H1 (cell line): ENCODE data around the gene ZNF23. TPM values are rescaled to one million over a fixed set of nuclear protein-coding genes. Genes with fewer than 3 reads are reported as not detected.

Source experiments
- CTCF ChIA-PET: fragments of 300-600 bp; sonication (Branson Sonifier 250); formaldehyde crosslinking; loops from one replicate; lab custom pipeline; 2021; ENCODE audit not compliant: partially characterized antibody; lab: Charles Lee
- POLR2A ChIA-PET: fragments of 300-600 bp; sonication (Branson Sonifier 250); formaldehyde crosslinking; loops from one replicate; lab custom pipeline; 2021; ENCODE audit warnings: inconsistent platforms; ENCODE audit not compliant: partially characterized antibody; lab: Charles Lee
- DNase-seq, 2 experiments: peaks; one replicate each; pipeline versions ENCODE4 v3.0.0 to v3.0.0-alpha.2; 2010 to 2022; ENCODE audit warnings: low spot score in 2 of 2, low read depth in 1 of 2, mixed read lengths in 1 of 2
- FAIRE-seq: peaks from 2 replicates; lab custom pipeline; 2011; peaks lifted over from hg19 to GRCh38; lab: Jason Lieb, UNC
- H2AFZ ChIP-seq: 2 replicates; pipeline ENCODE4 v1.8.1; 2012; ENCODE audit warnings: low read length, inconsistent platforms
- H2AK5ac ChIP-seq: 2 replicates; pipeline ENCODE4 v1.6.1; 2013; ENCODE audit warnings: low read depth, low read length
- H2BK120ac ChIP-seq: replicated peaks from 2 replicates; pipeline ENCODE3; 2013; ENCODE audit warnings: low read depth, low read length, inconsistent platforms
- H2BK12ac ChIP-seq: 2 replicates; pipeline ENCODE4 v1.6.1; 2013; ENCODE audit warnings: low read depth, low read length
- H2BK15ac ChIP-seq: 2 replicates; pipeline ENCODE4 v1.6.1; 2013; ENCODE audit warnings: low read length
- H2BK20ac ChIP-seq: 2 replicates; pipeline ENCODE4 v1.6.1; 2013; ENCODE audit warnings: low read length
- H2BK5ac ChIP-seq: 2 replicates; pipeline ENCODE4 v1.6.1; 2013; ENCODE audit warnings: low read depth, low read length
- H3K14ac ChIP-seq: 2 replicates; pipeline ENCODE4 v1.6.1; 2013; ENCODE audit warnings: inconsistent platforms; ENCODE audit not compliant: insufficient read length
- H3K18ac ChIP-seq: 2 replicates; pipeline ENCODE4 v1.6.1; 2013; ENCODE audit warnings: low read length; ENCODE audit errors: extremely low read depth
- H3K23ac ChIP-seq: 2 replicates; pipeline ENCODE4 v1.6.1; 2013; ENCODE audit warnings: inconsistent platforms; ENCODE audit not compliant: insufficient read length
- H3K23me2 ChIP-seq: 2 replicates; pipeline ENCODE4 v1.6.1; 2013; ENCODE audit warnings: low read depth, low read length
- H3K27ac ChIP-seq: 2 replicates; pipeline ENCODE4 v1.6.1; 2011; ENCODE audit warnings: low read depth, low read length, inconsistent platforms
- H3K27me3 ChIP-seq, 4 experiments: replicated peaks in 1 of 4; 1 replicate in 1 of 4; 2 replicates in 3 of 4; pipeline versions ENCODE4 v1.6.1 to v1.8.1; 2011 to 2013; ENCODE audit warnings: low read length in 3 of 4, mild to moderate bottlenecking in 3 of 4, inconsistent platforms in 2 of 4, mixed read lengths in 2 of 4, moderate library complexity in 1 of 4; ENCODE audit not compliant: control insufficient read depth in 3 of 4, insufficient read depth in 3 of 4; ENCODE audit errors: extremely low read depth in 1 of 4
- H3K36me3 ChIP-seq, 4 experiments: 2 replicates each; pipeline versions ENCODE4 v1.6.1 to v1.8.1; 2011 to 2013; ENCODE audit warnings: mild to moderate bottlenecking in 4 of 4, low read length in 3 of 4, moderate library complexity in 2 of 4, control low read depth in 1 of 4, inconsistent platforms in 1 of 4; ENCODE audit not compliant: insufficient read depth in 4 of 4, control insufficient read depth in 2 of 4
- H3K4ac ChIP-seq: replicated peaks from 2 replicates; pipeline ENCODE3; 2013; ENCODE audit warnings: low read length, low read depth, mixed read lengths, inconsistent platforms; ENCODE audit not compliant: insufficient read length
- H3K4me1 ChIP-seq, 4 experiments: replicated peaks in 1 of 4; 1 replicate in 1 of 4; 2 replicates in 3 of 4; pipeline versions ENCODE4 v1.6.1 to v1.8.1; 2011 to 2013; ENCODE audit warnings: low read length in 3 of 4, inconsistent platforms in 2 of 4, mixed read lengths in 1 of 4; ENCODE audit not compliant: insufficient read depth in 4 of 4, control insufficient read depth in 3 of 4
- H3K4me2 ChIP-seq, 2 experiments: 2 replicates each; pipeline versions ENCODE4 v1.6.1 to v1.8.1; 2011 to 2013; ENCODE audit warnings: low read depth in 2 of 2, low read length in 2 of 2, control low read depth in 1 of 2, inconsistent platforms in 1 of 2, mild to moderate bottlenecking in 1 of 2; ENCODE audit not compliant: insufficient read depth in 1 of 2
- H3K4me3 ChIP-seq, 4 experiments: fragments of 200-600, 300-600 bp in 1 of 4; sonication (generic), shearing (Covaris generic), sonication (Bioruptor Twin) in 1 of 4; 2 replicates each; pipeline versions ENCODE4 v1.5.1 to v1.8.1; 2011 to 2016; ENCODE audit warnings: low read length in 4 of 4, low read depth in 3 of 4, control low read depth in 2 of 4, inconsistent platforms in 2 of 4, mild to moderate bottlenecking in 2 of 4, mixed read lengths in 1 of 4, moderate library complexity in 1 of 4; ENCODE audit not compliant: insufficient read depth in 2 of 4; ENCODE audit errors: extremely low read depth in 1 of 4
- H3K56ac ChIP-seq: replicated peaks from 2 replicates; pipeline ENCODE3; 2013; ENCODE audit warnings: low read depth, mild to moderate bottlenecking, mixed read lengths, low read length, inconsistent platforms; ENCODE audit not compliant: insufficient read length
- H3K79me1 ChIP-seq: 2 replicates; pipeline ENCODE4 v1.6.1; 2013; ENCODE audit warnings: low read depth, low read length, control low read depth
- H3K79me2 ChIP-seq, 2 experiments: 2 replicates each; pipeline versions ENCODE4 v1.6.1 to v1.8.1; 2012 to 2013; ENCODE audit warnings: low read length in 2 of 2, mild to moderate bottlenecking in 2 of 2, inconsistent platforms in 1 of 2; ENCODE audit not compliant: insufficient read depth in 2 of 2, control insufficient read depth in 1 of 2
- H3K9ac ChIP-seq, 4 experiments: replicated peaks in 1 of 4; 1 replicate in 1 of 4; 2 replicates in 3 of 4; pipeline versions ENCODE4 v1.6.1 to v1.8.1; 2011 to 2013; ENCODE audit warnings: low read depth in 3 of 4, low read length in 3 of 4, control low read depth in 2 of 4, mild to moderate bottlenecking in 2 of 4, moderate library complexity in 2 of 4, inconsistent platforms in 1 of 4; ENCODE audit errors: extremely low read depth in 1 of 4
- H3K9me3 ChIP-seq, 2 experiments: 2 replicates each; pipeline versions ENCODE4 v1.6.1 to v1.8.1; 2012 to 2013; ENCODE audit warnings: mild to moderate bottlenecking in 2 of 2, moderate library complexity in 2 of 2, control low read depth in 1 of 2, inconsistent platforms in 1 of 2, low read depth in 1 of 2, low read length in 1 of 2, mixed read lengths in 1 of 2; ENCODE audit not compliant: insufficient read depth in 2 of 2
- H4K20me1 ChIP-seq, 2 experiments: replicated peaks in 1 of 2; 2 replicates each; pipeline versions ENCODE3 to v1.8.1; 2011 to 2013; ENCODE audit warnings: inconsistent platforms in 2 of 2, low read length in 2 of 2, mild to moderate bottlenecking in 1 of 2; ENCODE audit not compliant: insufficient read depth in 2 of 2, control insufficient read depth in 1 of 2
- H4K5ac ChIP-seq: 2 replicates; pipeline ENCODE4 v1.6.1; 2013; ENCODE audit warnings: low read length, low read depth, mixed read lengths, inconsistent platforms; ENCODE audit not compliant: insufficient read length
- H4K8ac ChIP-seq: 2 replicates; pipeline ENCODE4 v1.8.0; 2013; ENCODE audit warnings: mild to moderate bottlenecking, moderate library complexity, low read length, inconsistent platforms; ENCODE audit not compliant: insufficient read depth; ENCODE audit errors: extremely low read depth
- H4K91ac ChIP-seq: replicated peaks from 2 replicates; pipeline ENCODE3; 2013; ENCODE audit warnings: low read length, mixed read lengths, inconsistent platforms; ENCODE audit not compliant: insufficient read length
- CREB1 ChIP-seq: IDR thresholded peaks from 2 replicates; pipeline ENCODE4 v1.6.1; 2012; ENCODE audit warnings: inconsistent platforms
- RBBP5 ChIP-seq: IDR thresholded peaks from 2 replicates; pipeline ENCODE4 v1.7.1; 2012; ENCODE audit warnings: low read depth, mild to moderate bottlenecking, inconsistent platforms, low read length, moderate library complexity, borderline replicate concordance
- SIN3A ChIP-seq, 2 experiments: IDR thresholded peaks in 1 of 2; conservative IDR thresholded peaks in 1 of 2; 2 replicates each; pipeline ENCODE4 v1.6.1; 2011 to 2012; ENCODE audit warnings: low read length in 2 of 2, improper control_type of control experiment in 1 of 2, low read depth in 1 of 2, mild to moderate bottlenecking in 1 of 2
- TEAD4 ChIP-seq: IDR thresholded peaks from 2 replicates; pipeline ENCODE4 v1.6.1; 2012; ENCODE audit warnings: low read depth, low read length, inconsistent platforms, mixed read lengths
- WGBS, 2 experiments: shearing (Covaris generic) in 1 of 2; methylation state at CpG; one replicate each; pipeline versions ENCODE4 v1.1.6 to v1.1.7; 2013 to 2015; ENCODE audit warnings: low lambda C conversion rate in 2 of 2, mixed read lengths in 2 of 2, inconsistent platforms in 1 of 2, low coverage in 1 of 2, missing lambda C conversion rate in 1 of 2; ENCODE audit not compliant: insufficient replicate concordance in 2 of 2, insufficient coverage in 1 of 2, insufficient read length in 1 of 2; ENCODE audit errors: extremely low coverage in 1 of 2, missing lambda C conversion rate in 1 of 2; 5-methylcytosine and 5-hydroxymethylcytosine counted together
- polyA plus RNA-seq, 7 experiments: library from polyadenylated mRNA; depleted of rRNA in 3 of 7; stranded (reverse) in 5 of 7; unstranded in 2 of 7; fragments of >200 nt in 5 of 7; fragments of 200-250 nt in 2 of 7; gene quantifications; 1 replicate in 5 of 7; 2 replicates in 1 of 7; 4 replicates in 1 of 7; pipeline versions ENCODE4 v1.2.1 to v1.2.3, GENCODE V29; 2011 to 2013; ENCODE audit warnings: missing spikeins in 2 of 7, mixed read lengths in 2 of 7
- total RNA-seq: library from RNA; stranded (reverse); fragmentation: NEBNext Ultra II Directional; extraction: Animal tissue kit (Norgen Biotek cat#: 25700); gene quantifications from 2 replicates; pipeline ENCODE4 v1.2.1, GENCODE V29; 2021
- TF ChIP-seq, protein P1 (sequence below): IDR thresholded peaks from 2 replicates; pipeline ENCODE4 v1.6.1; 2012; ENCODE audit warnings: inconsistent platforms

The ZNF23 gene
- total and polyA plus RNA-seq, 2 of the 8 experiments (the other 6 are each of a cell fraction or from before 2014, with no cell fraction given): 2.4 to 10.2 TPM

DNA sequence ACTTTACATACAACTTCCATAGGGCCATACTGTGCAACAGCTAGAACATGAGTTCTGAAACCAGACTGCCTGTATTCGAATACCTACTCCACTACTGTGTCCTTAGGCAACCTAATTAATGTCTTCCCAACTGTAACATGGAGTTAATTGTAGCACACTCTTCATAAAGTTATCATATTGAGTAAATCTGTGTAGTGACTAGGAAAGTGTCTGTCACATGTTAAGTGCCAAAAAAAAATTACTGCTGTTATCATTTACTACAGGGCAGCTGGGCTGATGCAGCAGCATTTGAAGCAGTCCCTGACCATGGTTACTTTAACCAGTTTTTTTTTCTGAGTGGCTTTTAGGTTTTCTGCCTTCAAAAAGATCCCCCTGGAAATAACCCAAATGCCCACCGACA, 10.9 kb upstream of the ZNF23 start:
- Histone ChIP-seq H4K5ac (no peak overlapping the region), H4K20me1 (peaks cover 0 to 2% of the 10 kb centered on the region in 2 experiments), H2AK5ac (no peak overlapping the region), H3K23me2 (no peaks in the 10 kb centered on the region), H3K4me3 (no peak overlapping the region), H3K27me3 (no peaks in the 10 kb centered on the region), H3K79me1 (no peaks in the 10 kb centered on the region; the same call in 1 of the 2 replicates), H3K4me1 (no peaks in the 10 kb centered on the region), H3K36me3 (peaks cover 0 to 2% (median 2%) of the 10 kb centered on the region in 4 experiments; a peak in 2 of 8 replicates), H3K27ac (no peak overlapping the region), H3K4ac (no peak overlapping the region), H4K8ac (no peak overlapping the region), H4K91ac (no peak overlapping the region), H2BK15ac (no peak overlapping the region), H3K9ac (no peak overlapping the region), H2AFZ (no peak overlapping the region), H2BK12ac (no peak overlapping the region), H3K23ac (no peak overlapping the region), H2BK5ac (no peak overlapping the region), H2BK20ac (no peak overlapping the region), H3K56ac (no peak overlapping the region), H3K14ac (no peak overlapping the region), H3K4me2 (no peak overlapping the region), H3K18ac (no peak overlapping the region), H3K79me2 (no peaks in the 10 kb centered on the region), H3K9me3 (no peaks in the 10 kb centered on the region), H2BK120ac (no peak overlapping the region)
- 95% methylated on average over 2 of the region's 2 CpGs; no CpG with 5 or more reads in 1 of the 2 experiments for WGBS, 2 experiments
- CTCF ChIA-PET: interaction anchor here (1.1 to 1.3 kb wide), 2 partner anchors 9 to 138 kb away, joined by 3 to 5 read pairs; no protein-coding TSS in a partner anchor
- no peak for FAIRE-seq
- POLR2A ChIA-PET: interaction anchor here (0.9 to 1.6 kb wide), 4 partner anchors 8 to 25 kb away, joined by 3 to 8 read pairs (median 4); partner anchors contain the start of gene ZNF23
- DNase-seq: no peak
- TF ChIP-seq TEAD4 (no peak), SIN3A (conservative IDR thresholded peaks at IDR 0.05 in 1 of 2, IDR thresholded peaks at IDR 0.05 in 1 of 2; ENCODE audit: low read depth in 1 of 2, low read length in 2 of 2) (no peak), CREB1 (no peak), RBBP5 (no peak)
- TF ChIP-seq, protein P1, sequence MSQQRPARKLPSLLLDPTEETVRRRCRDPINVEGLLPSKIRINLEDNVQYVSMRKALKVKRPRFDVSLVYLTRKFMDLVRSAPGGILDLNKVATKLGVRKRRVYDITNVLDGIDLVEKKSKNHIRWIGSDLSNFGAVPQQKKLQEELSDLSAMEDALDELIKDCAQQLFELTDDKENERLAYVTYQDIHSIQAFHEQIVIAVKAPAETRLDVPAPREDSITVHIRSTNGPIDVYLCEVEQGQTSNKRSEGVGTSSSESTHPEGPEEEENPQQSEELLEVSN: no peak
